ENCODE data around the gene TNNC1.

DNA sequence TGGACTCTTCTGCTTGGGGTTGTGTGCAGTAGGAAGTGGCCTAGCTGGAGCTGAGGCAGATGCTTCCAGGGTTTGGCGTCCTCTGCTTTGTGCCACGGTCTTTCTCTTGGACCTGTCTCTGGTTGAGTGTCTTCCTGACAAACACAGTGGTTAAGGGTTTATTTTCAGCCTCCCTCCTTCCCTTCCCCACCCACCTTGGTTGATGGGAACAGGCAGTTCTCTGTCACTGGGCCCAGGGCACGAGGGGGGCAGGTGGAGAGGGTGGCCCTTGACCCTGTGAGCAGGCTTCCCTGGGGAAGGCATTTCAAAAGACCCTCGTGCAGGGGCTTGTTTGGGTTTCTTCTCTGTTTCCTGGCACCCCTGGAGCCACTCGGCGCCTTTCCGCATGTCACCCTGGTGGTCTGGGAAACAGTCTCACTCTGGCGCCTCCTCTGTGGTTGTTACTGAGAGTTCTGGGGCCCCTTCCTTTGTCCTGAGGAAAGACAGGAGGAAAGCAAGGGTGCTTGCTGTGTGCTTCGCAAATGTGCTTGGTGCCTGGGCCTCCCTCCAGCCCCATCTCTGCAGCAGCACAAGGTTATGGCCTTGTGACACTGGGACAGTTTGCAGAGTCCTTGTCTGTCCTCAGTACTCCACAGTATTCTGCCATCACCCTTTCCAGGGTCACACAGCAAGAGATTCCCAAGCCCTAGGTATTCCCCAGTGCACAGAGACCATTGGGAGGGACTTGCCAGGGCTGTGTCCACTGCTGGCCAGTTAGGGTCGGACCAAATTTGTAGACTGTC, 31.0 kb upstream of the TNNC1 start:
- TF ChIP-seq, protein P1, sequence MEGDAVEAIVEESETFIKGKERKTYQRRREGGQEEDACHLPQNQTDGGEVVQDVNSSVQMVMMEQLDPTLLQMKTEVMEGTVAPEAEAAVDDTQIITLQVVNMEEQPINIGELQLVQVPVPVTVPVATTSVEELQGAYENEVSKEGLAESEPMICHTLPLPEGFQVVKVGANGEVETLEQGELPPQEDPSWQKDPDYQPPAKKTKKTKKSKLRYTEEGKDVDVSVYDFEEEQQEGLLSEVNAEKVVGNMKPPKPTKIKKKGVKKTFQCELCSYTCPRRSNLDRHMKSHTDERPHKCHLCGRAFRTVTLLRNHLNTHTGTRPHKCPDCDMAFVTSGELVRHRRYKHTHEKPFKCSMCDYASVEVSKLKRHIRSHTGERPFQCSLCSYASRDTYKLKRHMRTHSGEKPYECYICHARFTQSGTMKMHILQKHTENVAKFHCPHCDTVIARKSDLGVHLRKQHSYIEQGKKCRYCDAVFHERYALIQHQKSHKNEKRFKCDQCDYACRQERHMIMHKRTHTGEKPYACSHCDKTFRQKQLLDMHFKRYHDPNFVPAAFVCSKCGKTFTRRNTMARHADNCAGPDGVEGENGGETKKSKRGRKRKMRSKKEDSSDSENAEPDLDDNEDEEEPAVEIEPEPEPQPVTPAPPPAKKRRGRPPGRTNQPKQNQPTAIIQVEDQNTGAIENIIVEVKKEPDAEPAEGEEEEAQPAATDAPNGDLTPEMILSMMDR (IDR thresholded peaks at IDR 0.05; ENCODE audit: extremely low read depth in 1 of 2, insufficient read depth in 1 of 2, low read depth in 1 of 2, low read length in 2 of 2), result no peak
- TF ChIP-seq EZH2 (IDR thresholded peaks at IDR 0.05; ENCODE audit: borderline replicate concordance, low read depth, low read length, severe bottlenecking), result no peak
- TF ChIP-seq POLR2AphosphoS5 (IDR thresholded peaks at IDR 0.05; ENCODE audit: insufficient read depth, low read depth, low read length), result no peak
- TF ChIP-seq POLR2A (IDR thresholded peaks at IDR 0.05; ENCODE audit: low read depth, low read length), result no peak
- no peak for TF ChIP-seq GATA2 (IDR thresholded peaks at IDR 0.05; ENCODE audit: insufficient read depth, insufficient read length, low read depth, low read length)

Data from endothelial cell of umbilical vein (primary cell).